HG03025 (cell line): Measurements from ENCODE around the gene ATP1B3.
"Not testable (repeated sequence)": the region's sequence is repeated elsewhere in the genome, so short reads cannot be mapped to it uniquely, and the experiment has no call there.

Source experiments
- ATAC-seq: cut with Tn5 transposase; IDR thresholded peaks from one replicate; pipeline ENCODE4 v1.9.1; 2021; ENCODE audit warnings: mild to moderate bottlenecking, moderate library complexity; ENCODE audit not compliant: unreplicated experiment, low FRiP score

The ATP1B3 gene

DNA sequence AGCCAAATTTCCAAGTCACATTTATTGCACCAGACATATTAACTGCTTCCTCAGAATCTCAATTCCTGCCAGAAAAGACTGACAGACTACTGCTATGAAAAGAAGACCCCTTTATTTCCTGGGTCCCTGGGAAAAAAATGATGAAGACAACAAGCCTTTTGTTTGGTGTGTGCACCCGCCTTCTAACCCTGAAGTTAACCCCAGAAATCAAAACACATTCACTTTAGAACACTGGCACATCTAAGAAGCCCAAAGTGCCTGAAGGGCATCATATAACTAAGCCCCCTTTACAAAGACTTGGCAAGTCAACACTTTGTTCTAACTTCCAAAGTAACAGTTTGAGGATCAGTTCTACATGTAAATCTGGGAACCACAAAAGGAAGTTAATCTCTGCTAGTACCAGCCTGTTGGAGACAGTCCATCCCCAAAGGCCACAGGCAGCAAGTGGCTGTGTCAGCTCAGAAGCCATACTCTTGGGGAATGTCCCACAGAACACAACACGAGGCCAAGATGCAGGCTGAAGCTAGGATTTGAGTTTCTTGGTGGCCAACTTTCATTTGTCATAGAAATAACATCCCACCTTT, 16.3 kb upstream of the ATP1B3 start:
- no peak for ATAC-seq

- ATAC-seq: no peak
Measured at GRCh38 chr3:141860766-141861513, 15.5 kb upstream of the ATP1B3 start.

DNA sequence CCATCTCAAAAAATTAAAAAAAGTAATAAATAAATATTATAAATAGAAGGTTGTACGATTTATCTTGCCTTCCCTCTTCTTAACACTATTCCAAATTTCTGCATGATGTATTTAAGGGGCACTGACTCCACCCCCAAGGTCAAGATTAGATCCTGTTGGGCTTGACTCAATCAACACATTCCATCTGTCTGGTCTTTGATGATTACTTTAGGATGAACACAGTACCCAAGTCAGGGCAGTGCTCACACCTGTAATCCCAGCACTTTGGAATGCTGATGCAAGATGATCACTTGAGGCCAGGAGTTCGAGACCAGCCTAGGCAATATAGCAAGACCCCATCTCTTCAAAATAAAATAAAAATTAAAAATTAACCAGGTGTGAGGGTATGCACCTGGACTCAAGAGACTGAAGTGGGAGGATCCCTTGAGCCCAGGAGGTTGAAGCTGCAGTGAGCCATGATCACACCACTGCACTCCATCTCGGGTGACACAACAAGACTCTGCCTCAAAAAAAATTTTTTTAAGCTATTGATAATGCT, 14.1 kb upstream of the ATP1B3 start:
- no peak for ATAC-seq

DNA sequence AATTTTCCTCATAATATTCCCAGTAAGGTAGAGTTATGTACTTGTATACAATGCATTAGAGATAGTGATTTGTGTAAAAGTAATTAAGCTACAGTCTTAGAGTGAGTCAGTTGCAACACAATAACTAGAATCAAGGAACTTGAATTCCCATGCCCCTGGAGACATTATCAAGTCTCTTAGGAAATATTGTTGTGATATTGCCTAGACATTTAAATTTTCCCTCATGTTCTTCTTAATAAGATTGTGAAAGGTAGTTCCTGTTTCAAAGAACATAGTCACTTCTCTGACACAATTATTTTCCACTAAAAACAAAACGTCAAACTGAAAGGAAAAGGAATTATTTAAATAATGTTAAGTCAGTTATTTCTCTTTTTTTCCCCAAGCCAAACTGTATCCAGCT, 13.0 kb upstream of the ATP1B3 start:
- no peak for ATAC-seq

DNA sequence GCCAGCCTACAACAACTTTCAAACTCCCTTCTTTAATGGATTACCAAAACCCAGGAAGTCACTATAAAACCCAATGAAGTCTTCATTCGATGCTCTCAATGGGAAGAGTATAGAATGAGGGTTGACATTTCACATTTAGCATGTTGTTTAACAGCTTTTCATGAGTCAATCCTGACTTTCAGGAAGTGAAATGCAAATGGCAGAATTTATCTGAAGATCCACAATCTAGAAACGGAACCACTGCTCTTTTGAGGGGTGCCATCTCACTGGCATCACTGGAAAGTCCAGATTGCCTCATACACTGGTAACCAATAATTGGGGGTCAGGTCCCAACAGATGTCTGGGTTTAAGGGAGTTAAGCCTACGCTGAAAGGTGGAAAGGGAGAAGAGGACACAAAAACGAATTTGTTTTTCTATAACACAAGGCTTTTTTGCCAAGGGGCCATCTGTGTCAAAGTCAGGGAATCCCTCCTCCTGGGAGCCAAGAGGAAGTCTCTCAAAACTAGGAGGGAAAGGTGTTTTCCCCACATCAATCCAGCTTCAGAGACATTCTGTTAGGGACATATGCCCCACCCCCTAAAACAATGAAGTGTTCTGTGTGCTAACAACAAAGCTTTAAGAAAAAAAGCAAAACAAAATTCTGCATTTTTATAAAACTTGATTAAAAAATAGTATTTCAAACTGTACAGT, 12.0 kb upstream of the ATP1B3 start:
- ATAC-seq: no peak

GRCh38 chr3:141865101-141865500, 11.3 kb upstream of the ATP1B3 start:
- no peak for ATAC-seq

DNA sequence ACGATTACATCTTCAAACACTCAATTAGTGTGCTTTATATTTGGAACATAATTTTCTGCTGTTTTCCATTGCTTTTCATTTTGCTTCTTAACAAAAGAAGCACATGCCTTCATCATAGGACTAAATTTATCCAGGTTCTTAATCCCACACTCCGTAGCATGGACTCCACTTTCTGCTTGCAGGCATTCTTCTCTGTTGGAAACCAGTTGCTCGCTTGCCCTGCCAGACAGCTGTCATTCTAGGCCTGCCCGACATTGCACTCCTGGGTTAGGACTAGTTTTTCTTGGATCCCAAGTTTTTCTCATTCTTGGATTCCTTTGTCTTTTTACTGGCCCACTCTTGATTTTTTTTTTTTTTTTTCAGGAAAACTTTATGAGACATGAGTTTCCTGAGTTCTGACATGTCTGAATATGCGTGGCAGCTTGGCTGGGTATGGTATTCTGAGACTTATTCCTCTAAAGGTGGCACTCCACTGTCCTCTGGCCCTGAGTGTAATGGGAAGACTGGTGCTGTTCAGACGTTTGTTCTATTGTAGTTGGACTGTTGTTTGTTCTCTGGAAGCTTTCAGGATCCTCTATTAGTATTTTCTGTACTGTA, 6.3 kb upstream of the ATP1B3 start:
- no peak for ATAC-seq

GRCh38 chr3:141875374-141875892, 1.0 kb upstream of the ATP1B3 start:
- peak; percentile 51 for ATAC-seq

DNA sequence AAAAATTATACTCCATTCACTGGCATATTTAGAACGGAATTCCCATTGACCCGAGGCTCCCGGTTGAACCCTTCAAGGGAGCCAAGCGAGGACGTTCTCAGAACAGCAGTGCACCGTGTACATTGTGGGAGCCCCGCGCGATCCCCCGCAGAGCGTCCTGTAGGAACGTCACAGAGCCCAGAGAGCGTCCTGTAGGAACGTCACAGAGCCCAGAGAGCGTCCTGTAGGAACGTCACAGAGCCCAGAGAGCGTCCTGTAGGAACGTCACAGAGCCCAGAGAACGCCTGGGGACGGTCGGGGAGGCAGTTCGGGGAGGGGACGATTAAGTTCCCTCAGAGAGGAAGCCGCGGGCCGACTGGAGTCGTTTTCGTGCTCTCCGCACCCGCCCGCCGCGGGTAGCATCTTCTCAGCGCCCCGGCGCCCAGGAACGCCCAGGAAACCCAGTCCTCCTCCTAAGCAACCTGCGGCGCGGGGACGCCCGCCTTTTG, 506 bp upstream of the ATP1B3 start:
- peak; percentile 48 for ATAC-seq

- ATAC-seq: peak; percentile 23
Measured at GRCh38 chr3:141876891-141877621, 613 bp downstream of the ATP1B3 start.

- ATAC-seq: no peak
Measured at GRCh38 chr3:141877911-141878310, 1.5 kb downstream of the ATP1B3 start.

- no peak for ATAC-seq
Measured at GRCh38 chr3:141878326-141878725, 1.9 kb downstream of the ATP1B3 start.

DNA sequence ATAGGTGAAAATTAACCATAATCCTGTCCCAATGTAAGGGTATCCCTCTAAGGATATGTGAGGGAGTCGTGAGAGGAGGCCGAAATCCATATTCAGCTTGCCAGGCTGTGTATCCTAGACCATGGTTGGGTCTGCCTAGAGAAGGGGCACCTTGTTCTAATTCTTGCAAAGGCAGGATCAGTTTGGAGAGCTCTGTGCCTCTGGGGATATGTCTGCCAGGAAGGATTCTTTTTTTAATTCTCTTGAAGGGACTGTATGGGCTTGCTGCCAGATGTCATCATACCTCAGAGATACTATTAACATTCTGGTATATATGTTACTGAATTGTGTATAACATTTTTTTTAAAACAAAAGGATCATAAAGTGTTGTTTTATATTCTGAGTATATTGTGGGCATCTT, 2.4 kb downstream of the ATP1B3 start:
- ATAC-seq: no peak

DNA sequence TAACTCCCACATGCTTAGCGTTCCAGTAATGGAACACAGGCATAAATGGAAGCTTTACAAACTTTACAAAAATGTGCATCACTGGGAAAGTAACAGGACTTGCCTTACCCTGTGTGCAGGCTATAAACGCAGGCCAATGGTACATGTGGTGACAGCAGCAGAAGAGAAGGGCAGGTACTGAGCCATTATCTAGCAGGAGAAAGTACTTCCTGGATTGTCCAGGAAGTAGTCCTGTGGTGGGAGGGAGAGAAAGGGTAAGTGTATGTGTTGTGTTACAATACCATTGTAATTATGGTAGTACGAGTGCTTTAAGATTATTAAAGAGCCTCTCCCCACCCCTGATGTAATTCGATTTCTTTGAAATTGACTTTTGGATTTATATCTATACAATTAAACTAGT, 5.3 kb downstream of the ATP1B3 start:
- no peak for ATAC-seq

GRCh38 chr3:141887051-141887450, 10.6 kb downstream of the ATP1B3 start:
- ATAC-seq: no peak

- not testable (repeated sequence) for ATAC-seq
Measured at GRCh38 chr3:141888548-141888947, 12.1 kb downstream of the ATP1B3 start.

- no peak for ATAC-seq
Measured at GRCh38 chr3:141894524-141895176, 18.2 kb downstream of the ATP1B3 start.

- no peak for ATAC-seq
Measured at GRCh38 chr3:141895731-141896130, 19.3 kb downstream of the ATP1B3 start.

DNA sequence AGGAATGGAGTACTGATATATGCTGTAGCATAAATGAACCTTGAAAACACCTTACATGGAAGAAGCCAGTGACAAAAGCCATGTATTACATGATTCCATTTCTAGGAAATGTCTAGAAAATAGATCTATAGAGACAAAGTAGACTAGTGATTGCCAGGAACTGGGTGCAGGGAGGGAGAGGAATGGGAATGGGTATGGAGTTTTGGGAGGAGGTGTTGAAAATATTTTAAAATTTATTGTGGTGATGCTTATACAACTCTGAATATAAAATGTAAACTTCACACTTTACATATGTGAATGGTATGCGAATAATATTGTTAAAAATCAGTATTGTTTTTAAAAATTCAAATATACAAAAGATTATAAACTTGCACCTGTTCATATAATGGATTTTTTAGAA, 22.5 kb downstream of the ATP1B3 start:
- ATAC-seq: no peak

DNA sequence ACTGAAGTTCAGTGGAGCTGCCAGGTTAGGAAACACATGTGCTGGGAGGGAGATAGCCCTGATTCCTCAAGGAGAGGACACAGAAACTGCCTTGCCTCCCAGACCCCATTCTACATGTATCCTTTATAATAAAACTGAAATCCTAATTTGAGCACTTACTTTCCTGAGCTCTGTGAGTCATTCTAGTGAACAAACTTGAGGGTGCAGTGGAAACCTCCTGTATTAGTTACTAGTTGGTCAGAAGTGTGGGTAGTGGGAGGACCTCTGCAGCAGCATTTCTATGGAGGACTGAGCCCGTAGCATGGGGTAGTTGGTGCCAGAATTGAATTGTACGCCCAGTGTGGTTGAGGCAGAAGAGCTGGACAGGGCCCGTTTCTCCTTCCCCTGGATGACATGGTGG, 23.9 kb downstream of the ATP1B3 start:
- no peak for ATAC-seq
